Thoracic aorta (tissue), 2 donors: ENCODE results near the gene HDAC4. TPM values are rescaled to one million over a fixed set of nuclear protein-coding genes. Genes with fewer than 3 reads are reported as not detected.

Experiments used
- ATAC-seq: fragments of 150-250 bp; one replicate; pipeline ENCODE4 v1.8.0; 2017; ENCODE audit warnings: low read depth; ENCODE audit not compliant: insufficient number of reproducible peaks, low FRiP score
- DNase-seq: peaks from one replicate; pipeline ENCODE4 v3.0.0-alpha.2; 2020; ENCODE audit warnings: low spot score
- H3K27ac ChIP-seq, 2 donors: fragments of 200-600 bp; sonication (generic); 1 replicate in 1 of 2; 2 replicates in 1 of 2; pipeline ENCODE4 v1.5.1; 2016; ENCODE audit warnings: mild to moderate bottlenecking in 2 of 2, moderate library complexity in 2 of 2
- H3K27me3 ChIP-seq: fragments of 200-600 bp; sonication (generic); replicated peaks from 2 replicates; pipeline ENCODE4 v1.6.0; 2016; ENCODE audit warnings: mild to moderate bottlenecking; ENCODE audit not compliant: insufficient read depth
- H3K36me3 ChIP-seq: fragments of 200-600 bp; sonication (generic); one replicate; pipeline ENCODE4 v1.5.1; 2016
- H3K4me1 ChIP-seq, 2 donors: fragments of 200-600 bp; sonication (generic); 1 replicate in 1 of 2; 2 replicates in 1 of 2; pipeline versions ENCODE4 v1.5.1 to v1.6.0; 2016; ENCODE audit warnings: low read depth in 2 of 2, mild to moderate bottlenecking in 1 of 2; ENCODE audit not compliant: control insufficient read depth in 1 of 2
- H3K4me3 ChIP-seq: fragments of 200-600 bp; sonication (generic); 2 replicates; pipeline ENCODE4 v1.5.1; 2016; ENCODE audit warnings: mild to moderate bottlenecking
- H3K9me3 ChIP-seq: fragments of 200-600 bp; sonication (generic); 2 replicates; pipeline ENCODE4 v1.5.1; 2016
- CTCF ChIP-seq: fragments of 200-600 bp; sonication (generic); IDR thresholded peaks from one replicate; pipeline ENCODE4 v1.5.1; 2019; ENCODE audit warnings: antibody characterized with exemption
- total RNA-seq, 2 donors: library from RNA; depleted of rRNA; stranded (reverse); fragments of >200 nt; gene quantifications; one replicate each; pipeline versions ENCODE4 v1.1.0 to v1.2.3, GENCODE V29; 2016

Gene HDAC4
- total RNA-seq, 2 donors from 2014 or later = 79.2 to 163 TPM

- H3K9me3 ChIP-seq = no peaks in the 10 kb centered on the region
- no peaks in the 10 kb centered on the region for H3K36me3 ChIP-seq
- no peak for TF ChIP-seq CTCF
- H3K4me1 ChIP-seq = peaks cover 17 to 65% of the 10 kb centered on the region in 2 donors
- no peak for DNase-seq
- no peak for ATAC-seq
- peak overlapping the region; percentile 48 for H3K4me3 ChIP-seq
- no peaks in the 10 kb centered on the region for H3K27me3 ChIP-seq
- H3K27ac ChIP-seq = peak overlapping the region; percentile 37 to 49
Observed at GRCh38 chr2:239309398-239310245, 91.2 kb downstream of the HDAC4 start.

GRCh38 chr2:239308661-239309397 lies 92.0 kb downstream of the HDAC4 start:
- no peak for ATAC-seq
- Histone ChIP-seq H3K4me1 (peaks cover 17 to 65% of the 10 kb centered on the region in 2 donors), H3K27me3 (no peaks in the 10 kb centered on the region), H3K36me3 (no peaks in the 10 kb centered on the region), H3K27ac (peak overlapping the region; percentile 20 to 49), H3K4me3 (peak overlapping the region; percentile 48), H3K9me3 (no peaks in the 10 kb centered on the region)
- no peak for DNase-seq
- no peak for TF ChIP-seq CTCF

- ATAC-seq (no peak), DNase-seq (no peak)
- Histone ChIP-seq H3K4me1 (peaks cover 12 to 59% of the 10 kb centered on the region in 2 donors), H3K27me3 (no peaks in the 10 kb centered on the region), H3K4me3 (no peak overlapping the region), H3K9me3 (no peaks in the 10 kb centered on the region), H3K27ac (no peak overlapping the region), H3K36me3 (no peaks in the 10 kb centered on the region)
- no peak for TF ChIP-seq CTCF
Observed at GRCh38 chr2:239307921-239308613, 92.8 kb downstream of the HDAC4 start.

GRCh38 chr2:239307221-239307569 lies 93.6 kb downstream of the HDAC4 start:
- H3K36me3 ChIP-seq = no peaks in the 10 kb centered on the region
- H3K27me3 ChIP-seq = no peaks in the 10 kb centered on the region
- H3K27ac ChIP-seq = no peak overlapping the region
- ATAC-seq (no peak), DNase-seq (no peak)
- peaks cover 14 to 58% of the 10 kb centered on the region in 2 donors for H3K4me1 ChIP-seq
- H3K4me3 ChIP-seq = no peak overlapping the region
- TF ChIP-seq CTCF = no peak
- no peaks in the 10 kb centered on the region for H3K9me3 ChIP-seq
